GM21717 (cell line): ENCODE measurements around the gene PGS1.

Source experiments
- ATAC-seq: cut with Tn5 transposase; IDR thresholded peaks from one replicate; pipeline ENCODE4 v1.9.1; 2021; ENCODE audit warnings: mild to moderate bottlenecking, moderate library complexity; ENCODE audit not compliant: unreplicated experiment

Gene PGS1

GRCh38 chr17:78406396-78406795 is 27.9 kb downstream of the PGS1 start:
- ATAC-seq, result no peak

GRCh38 chr17:78406920-78407319 is 28.5 kb downstream of the PGS1 start:
- ATAC-seq, result no peak

GRCh38 chr17:78407387-78408000 is 29.0 kb downstream of the PGS1 start:
- no peak for ATAC-seq

GRCh38 chr17:78408476-78409050 is 30.1 kb downstream of the PGS1 start:
- ATAC-seq, result no peak

- ATAC-seq, result no peak
Observed at GRCh38 chr17:78409191-78409928, 30.9 kb downstream of the PGS1 start.

GRCh38 chr17:78411241-78411857 is 32.9 kb downstream of the PGS1 start:
- ATAC-seq, result no peak

GRCh38 chr17:78412403-78412802 is 34.0 kb downstream of the PGS1 start:
- ATAC-seq, result no peak

GRCh38 chr17:78414178-78415162 is 36.0 kb downstream of the PGS1 start:
- no peak for ATAC-seq

GRCh38 chr17:78415821-78416711 is 37.6 kb downstream of the PGS1 start:
- ATAC-seq, result no peak

- ATAC-seq, result no peak
Observed at GRCh38 chr17:78416791-78417530, 38.5 kb downstream of the PGS1 start.

- no peak for ATAC-seq
Observed at GRCh38 chr17:78417531-78417909, 39.1 kb downstream of the PGS1 start.

- ATAC-seq, result no peak
Observed at GRCh38 chr17:78418326-78419026, 40.0 kb downstream of the PGS1 start.

GRCh38 chr17:78419970-78420815 is 41.7 kb downstream of the PGS1 start:
- ATAC-seq, result no peak

GRCh38 chr17:78421084-78421533 is 42.7 kb downstream of the PGS1 start:
- ATAC-seq, result no peak

GRCh38 chr17:78421534-78422266 is 43.3 kb downstream of the PGS1 start:
- ATAC-seq, result no peak

- no peak for ATAC-seq
Observed at GRCh38 chr17:78422267-78422605, 43.8 kb downstream of the PGS1 start.
